Fibroblast of skin of left quadriceps (primary cell): ENCODE results near the gene JAK1.
"Not testable (repeated sequence)": the region's sequence is repeated elsewhere in the genome, so short reads cannot be mapped to it uniquely, and the experiment has no call there.

Experiments used
- DNase-seq, 2 experiments: peaks; one replicate each; pipeline ENCODE4 v3.0.0-alpha.2; 2013; ENCODE audit warnings: low read depth in 2 of 2

JAK1 gene

GRCh38 chr1:64966158-64966971, at the start of gene JAK1:
TSS of gene JAK1 (minus strand) at chr1:64966549. CDS start at chr1:64886264, 80,285 bp downstream.
- peak; percentile 61 to 63 for DNase-seq

GRCh38 chr1:65014321-65014720, 48.0 kb upstream of the JAK1 start:
- DNase-seq: no peak

GRCh38 chr1:65011983-65012382, 45.6 kb upstream of the JAK1 start:
- DNase-seq: no peak

GRCh38 chr1:65009724-65010420, 43.5 kb upstream of the JAK1 start:
- no peak for DNase-seq

DNA sequence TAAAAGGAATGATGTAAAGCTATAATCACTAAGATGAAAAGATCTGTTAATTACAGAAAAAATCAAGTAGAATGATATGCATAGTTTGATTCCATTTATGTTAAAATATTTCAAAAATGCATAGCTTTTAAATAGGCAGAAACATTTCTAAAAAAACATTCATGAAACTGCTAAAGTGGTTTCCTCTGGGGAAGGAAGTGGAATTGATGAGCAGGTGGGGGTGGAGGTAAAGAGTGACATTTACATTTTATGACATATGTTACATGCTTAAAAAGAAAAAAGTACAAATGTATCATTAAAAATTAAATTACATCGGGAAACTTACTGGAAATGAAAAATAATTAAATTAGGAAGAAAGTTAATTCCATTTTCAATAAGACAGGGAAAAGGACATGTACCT, 42.8 kb upstream of the JAK1 start:
- DNase-seq: no peak

GRCh38 chr1:65006806-65007205, 40.5 kb upstream of the JAK1 start:
- DNase-seq: no peak

GRCh38 chr1:65003316-65003664, 36.9 kb upstream of the JAK1 start:
- DNase-seq: no peak

- DNase-seq: peak; percentile 41 to 45
These were observed 36.4 kb upstream of the JAK1 start for GRCh38 chr1:65002508-65003315.

DNA sequence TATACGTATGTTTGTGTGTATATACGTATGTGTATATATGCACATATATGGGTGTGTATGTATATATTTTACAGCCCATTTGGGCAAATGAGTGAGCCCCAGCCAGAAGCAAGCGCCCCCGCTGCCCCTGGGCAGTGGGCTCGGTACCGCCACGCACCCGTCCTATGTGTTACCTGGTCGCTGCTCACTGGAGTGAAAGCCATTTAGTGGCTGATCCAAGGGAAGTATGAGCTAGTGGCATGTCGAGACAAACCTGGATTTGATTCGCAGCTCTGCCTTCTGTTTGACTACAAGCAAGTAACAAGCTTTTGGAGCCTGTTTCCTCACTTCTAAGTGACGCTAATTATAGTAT, 35.8 kb upstream of the JAK1 start:
- DNase-seq: no peak

- peak in 1 of 2 experiments; percentile 34 for DNase-seq
These were observed 35.0 kb upstream of the JAK1 start for GRCh38 chr1:65001231-65001792.

DNA sequence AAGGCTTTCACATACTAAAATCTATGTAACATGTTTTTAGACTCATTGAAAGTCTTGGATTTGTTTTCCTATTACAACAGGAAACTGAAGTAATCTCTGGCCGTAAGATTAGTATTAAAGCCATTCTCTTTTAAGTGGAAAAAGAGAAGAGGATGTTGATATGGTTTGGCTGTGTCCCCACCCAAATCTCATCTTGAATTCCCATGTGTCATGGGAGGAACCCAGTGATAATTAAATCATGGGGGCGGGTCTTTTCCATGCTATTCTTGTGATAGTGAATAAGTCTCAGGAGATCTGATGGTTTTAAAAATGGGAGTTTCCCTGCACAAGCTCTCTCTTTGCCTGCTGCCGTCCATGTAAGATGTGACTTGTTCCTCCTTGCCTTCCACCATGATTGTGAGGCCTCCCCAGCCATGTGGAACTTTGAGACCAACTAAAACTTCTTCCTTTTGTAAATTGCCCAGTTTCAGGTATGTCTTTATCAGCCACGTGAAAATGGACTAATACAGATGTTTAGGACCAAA, 32.1 kb upstream of the JAK1 start:
- not testable (repeated sequence) for DNase-seq

GRCh38 chr1:64996541-64997257, 30.4 kb upstream of the JAK1 start:
- DNase-seq: no peak

GRCh38 chr1:64995316-64995715, 29.0 kb upstream of the JAK1 start:
- DNase-seq: no peak

DNA sequence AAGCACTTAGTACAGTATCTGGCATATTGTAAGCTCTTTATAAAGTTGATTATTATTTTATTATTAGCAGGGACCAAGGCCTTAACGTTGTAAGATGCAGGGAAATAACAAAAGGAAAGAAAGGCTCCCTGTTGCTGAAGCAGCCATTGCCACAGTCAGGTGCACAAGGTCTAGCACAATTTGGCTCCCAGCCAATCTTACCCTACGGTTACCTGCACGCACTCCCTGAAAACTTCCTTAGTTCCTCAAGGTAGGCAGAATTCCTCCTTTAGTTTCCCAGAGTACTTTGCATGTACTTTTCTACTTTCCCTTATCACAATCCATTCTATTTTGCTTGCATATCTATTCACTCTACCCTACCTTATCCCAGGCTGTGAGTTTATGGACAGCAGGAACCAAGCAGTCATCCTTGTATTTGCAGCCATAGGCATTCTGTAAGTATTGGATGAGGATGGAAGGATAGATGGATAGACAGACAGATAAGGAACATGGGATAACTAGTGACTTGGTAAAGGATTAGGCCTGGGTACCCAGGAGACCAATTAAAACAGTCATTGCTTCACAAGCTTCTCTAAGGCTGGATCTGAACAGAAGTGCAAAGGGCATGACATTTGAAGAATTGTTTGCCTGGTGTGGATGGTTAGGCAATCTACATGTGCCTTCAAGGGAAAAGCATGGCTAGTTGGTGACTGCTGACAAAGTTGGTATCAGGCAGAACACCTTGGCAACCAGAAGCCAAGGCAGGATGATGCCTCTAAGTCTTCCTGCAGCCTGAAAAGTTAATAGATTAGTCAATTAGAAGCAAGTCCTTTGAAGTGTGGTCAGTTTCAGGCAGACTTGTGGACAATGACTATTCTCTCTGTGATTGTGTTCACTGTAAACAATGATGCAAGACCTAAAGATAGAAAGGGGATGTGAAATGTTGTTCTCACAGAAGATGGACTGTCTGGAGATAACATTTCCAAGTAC, 20.8 kb upstream of the JAK1 start:
- no peak for DNase-seq

GRCh38 chr1:64984737-64985136, 18.4 kb upstream of the JAK1 start:
- no peak for DNase-seq

GRCh38 chr1:64984106-64984505, 17.8 kb upstream of the JAK1 start:
- DNase-seq: no peak

DNA sequence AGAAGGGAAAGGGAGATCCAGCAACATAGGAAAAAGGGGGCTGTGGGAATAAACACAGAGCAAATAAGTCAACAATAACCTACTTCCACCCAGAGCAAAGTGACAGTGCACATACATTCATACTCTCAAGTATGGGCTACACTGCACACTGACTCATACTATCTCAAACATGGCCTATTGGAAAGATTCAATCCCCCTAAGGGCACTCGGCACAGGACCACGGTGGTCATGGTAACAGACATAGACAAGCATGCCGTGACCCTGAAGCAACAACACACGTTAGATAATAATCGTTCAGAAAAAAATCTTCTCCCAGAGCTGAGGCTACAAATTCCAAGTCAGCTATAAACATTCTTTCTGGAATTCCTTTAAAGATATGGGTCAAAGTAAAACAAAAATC, 16.8 kb upstream of the JAK1 start:
- no peak for DNase-seq

GRCh38 chr1:64981601-64982533, 15.5 kb upstream of the JAK1 start:
- DNase-seq: no peak
